Bone marrow (tissue), 2 donors: Measurements from ENCODE around the gene CNTNAP5.

Experiments
- DNase-seq, 2 donors: peaks; one replicate each; lab custom pipeline; 2025; lab: John Stamatoyannopoulos, UW

CNTNAP5 gene

GRCh38 chr2:124267794-124268193 is 242.7 kb downstream of the CNTNAP5 start:
- DNase-seq = no peak

GRCh38 chr2:124269348-124269747 is 244.3 kb downstream of the CNTNAP5 start:
- no peak for DNase-seq

- no peak for DNase-seq
Measured at GRCh38 chr2:124272261-124272841, 247.3 kb downstream of the CNTNAP5 start.

GRCh38 chr2:124281541-124281940 is 256.5 kb downstream of the CNTNAP5 start:
- no peak for DNase-seq

GRCh38 chr2:124283096-124283495 is 258.0 kb downstream of the CNTNAP5 start:
- DNase-seq = no peak

GRCh38 chr2:124286089-124286783 is 261.1 kb downstream of the CNTNAP5 start:
- no peak for DNase-seq

- DNase-seq = no peak
Measured at GRCh38 chr2:124289060-124289459, 264.0 kb downstream of the CNTNAP5 start.

- DNase-seq = no peak
Measured at GRCh38 chr2:124289615-124290014, 264.5 kb downstream of the CNTNAP5 start.

- no peak for DNase-seq
Measured at GRCh38 chr2:124296470-124296869, 271.4 kb downstream of the CNTNAP5 start.

- no peak for DNase-seq
Measured at GRCh38 chr2:124301915-124302314, 276.8 kb downstream of the CNTNAP5 start.

GRCh38 chr2:124308319-124309062 is 283.4 kb downstream of the CNTNAP5 start:
- DNase-seq = no peak

GRCh38 chr2:124309563-124310138 is 284.6 kb downstream of the CNTNAP5 start:
- no peak for DNase-seq

GRCh38 chr2:124310671-124311070 is 285.6 kb downstream of the CNTNAP5 start:
- DNase-seq = no peak

GRCh38 chr2:124314084-124314483 is 289.0 kb downstream of the CNTNAP5 start:
- DNase-seq = no peak

- DNase-seq = no peak
Measured at GRCh38 chr2:124315221-124315880, 290.3 kb downstream of the CNTNAP5 start.

GRCh38 chr2:124316133-124316532 is 291.0 kb downstream of the CNTNAP5 start:
- no peak for DNase-seq

GRCh38 chr2:124316881-124317605 is 292.0 kb downstream of the CNTNAP5 start:
- no peak for DNase-seq

- no peak for DNase-seq
Measured at GRCh38 chr2:124317628-124318027, 292.5 kb downstream of the CNTNAP5 start.

GRCh38 chr2:124318913-124319312 is 293.8 kb downstream of the CNTNAP5 start:
- DNase-seq = no peak

GRCh38 chr2:124319577-124319976 is 294.5 kb downstream of the CNTNAP5 start:
- no peak for DNase-seq

GRCh38 chr2:124320051-124320688 is 295.1 kb downstream of the CNTNAP5 start:
- DNase-seq = no peak
